Gastrocnemius medialis (tissue), 4 donors: ENCODE data around the gene FIBCD1.

Experiments used
- CTCF ChIP-seq, 5 experiments: fragments of 450-650 bp in 3 of 5; fragments of 200-600 bp in 2 of 5; sonication (generic) in 2 of 5; IDR thresholded peaks in 4 of 5; conservative IDR thresholded peaks in 1 of 5; 1 replicate in 4 of 5; 2 replicates in 1 of 5; pipeline ENCODE4 v1.5.1; 2016 to 2019; ENCODE audit warnings: antibody characterized with exemption in 5 of 5, mild to moderate bottlenecking in 3 of 5, moderate library complexity in 3 of 5
- POLR2A ChIP-seq, 2 donors: fragments of 450-650 bp; IDR thresholded peaks; one replicate each; pipeline ENCODE4 v1.6.1; 2017; ENCODE audit warnings: antibody characterized with exemption in 2 of 2, mild to moderate bottlenecking in 2 of 2, moderate library complexity in 2 of 2

GRCh38 chr9:130920762-130921299, 18.2 kb downstream of the FIBCD1 start:
- TF ChIP-seq CTCF (IDR thresholded peaks at IDR 0.05 in 4 of 5, conservative IDR thresholded peaks at IDR 0.05 in 1 of 5) (no peak), POLR2A (IDR thresholded peaks at IDR 0.05) (no peak)
